ENCODE results near the gene NDUFB3. TPM values are rescaled to one million over a fixed set of nuclear protein-coding genes. Genes with fewer than 3 reads are reported as not detected.
"Not testable (repeated sequence)": the region's sequence is repeated elsewhere in the genome, so short reads cannot be mapped to it uniquely, and the experiment has no call there.

NDUFB3 gene
- total RNA-seq, 1 donor from 2014 or later = 73.9 TPM

DNA sequence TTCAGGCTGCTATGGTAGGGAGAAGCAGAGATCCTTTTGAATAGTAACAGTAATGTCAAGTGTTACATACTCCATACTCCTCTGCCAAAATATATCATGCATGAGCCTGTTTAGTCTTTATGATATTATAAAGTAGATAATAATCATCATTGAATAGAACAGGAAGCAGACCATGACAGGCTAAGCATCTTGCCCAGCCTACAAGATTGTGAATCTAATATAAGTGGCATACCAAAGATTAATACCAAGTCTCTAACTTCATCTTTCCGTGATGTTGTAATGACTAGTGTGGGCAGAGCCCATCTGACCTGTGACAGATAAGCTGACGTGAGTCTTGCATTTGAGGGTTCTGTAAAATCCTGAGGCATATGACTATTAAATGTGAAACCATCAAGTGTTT, 13.1 kb downstream of the NDUFB3 start:
- DNase-seq (ENCODE audit: extremely low read depth, low read depth, low spot score) = no peak

DNA sequence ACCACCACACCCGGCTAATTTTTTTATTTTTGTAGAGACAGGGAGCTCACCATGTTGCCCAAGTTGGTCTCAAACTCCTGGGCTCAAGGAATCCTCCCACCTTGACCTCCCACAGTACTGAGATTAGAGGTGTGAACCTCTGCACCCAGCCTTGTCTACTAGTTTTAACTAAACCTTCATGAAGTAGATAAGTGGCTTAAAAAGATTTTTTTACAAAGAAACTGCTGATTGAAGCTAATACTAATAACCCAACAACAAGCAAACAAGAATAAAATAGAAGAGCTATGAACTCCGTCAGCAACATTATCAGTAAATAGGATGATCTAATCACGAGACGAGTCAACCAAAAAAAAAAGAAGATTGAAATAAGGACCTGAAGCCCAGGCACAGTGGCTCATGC, 18.8 kb downstream of the NDUFB3 start:
- no peak for DNase-seq (ENCODE audit: extremely low read depth, low read depth, low spot score)

DNA sequence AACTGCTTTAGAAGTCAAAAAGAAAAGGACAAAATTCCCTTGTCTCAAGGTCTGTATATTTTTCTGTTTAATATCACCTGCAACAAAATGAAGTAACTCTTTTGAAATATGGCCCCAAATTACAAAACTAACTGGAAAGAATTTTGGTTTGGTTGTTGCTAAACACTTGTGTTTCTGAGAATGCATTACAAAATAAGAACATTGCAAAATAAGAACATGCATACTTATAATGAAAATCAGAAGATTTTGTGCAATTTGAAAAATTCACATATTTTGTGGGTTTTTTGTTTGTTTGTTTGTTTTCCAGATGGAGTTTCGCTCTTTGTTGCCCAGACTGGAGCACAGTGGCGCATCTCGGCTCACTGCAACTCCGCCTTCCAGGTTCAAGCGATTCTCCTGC, 21.8 kb downstream of the NDUFB3 start:
- no peak for DNase-seq (ENCODE audit: extremely low read depth, low read depth, low spot score)

DNA sequence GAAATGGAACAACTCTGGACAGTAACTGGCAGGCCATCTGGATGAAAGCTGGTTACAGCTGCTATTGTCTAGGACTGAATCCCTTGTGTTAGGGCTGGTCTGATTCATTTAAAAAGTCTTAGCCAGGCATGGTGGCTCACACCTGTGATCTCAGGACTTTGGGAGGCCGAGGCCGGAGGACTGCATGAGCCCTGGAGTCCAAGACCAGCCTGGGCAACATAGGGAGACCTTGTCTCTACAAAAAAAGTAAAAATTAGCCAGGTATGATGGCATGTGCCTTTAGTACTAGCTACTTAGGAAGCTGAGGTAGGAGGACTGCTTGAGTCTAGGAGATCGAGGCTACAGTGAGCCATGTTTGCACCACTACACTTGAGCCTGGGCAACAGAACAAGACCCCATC, 28.7 kb downstream of the NDUFB3 start:
- no peak for DNase-seq (ENCODE audit: extremely low read depth, low read depth, low spot score)

DNA sequence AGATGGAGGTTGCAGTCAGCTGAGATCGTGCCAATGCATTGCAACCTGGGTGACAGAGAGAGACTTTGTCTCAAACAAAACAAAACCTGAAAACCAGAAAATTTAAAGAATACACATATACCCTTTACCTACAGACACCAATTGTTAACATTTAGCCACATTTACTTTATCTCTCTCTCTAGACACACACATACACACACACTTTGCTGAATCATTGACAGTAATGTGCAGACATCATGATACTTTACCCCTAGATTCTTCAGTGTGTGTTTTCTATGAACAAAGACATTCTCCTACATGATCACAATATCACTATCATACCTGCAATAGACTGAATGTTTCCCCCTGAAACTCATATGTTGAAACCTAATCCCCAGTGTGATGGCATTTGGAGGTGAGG, 34.0 kb downstream of the NDUFB3 start:
- DNase-seq (ENCODE audit: extremely low read depth, low read depth, low spot score) = no peak

DNA sequence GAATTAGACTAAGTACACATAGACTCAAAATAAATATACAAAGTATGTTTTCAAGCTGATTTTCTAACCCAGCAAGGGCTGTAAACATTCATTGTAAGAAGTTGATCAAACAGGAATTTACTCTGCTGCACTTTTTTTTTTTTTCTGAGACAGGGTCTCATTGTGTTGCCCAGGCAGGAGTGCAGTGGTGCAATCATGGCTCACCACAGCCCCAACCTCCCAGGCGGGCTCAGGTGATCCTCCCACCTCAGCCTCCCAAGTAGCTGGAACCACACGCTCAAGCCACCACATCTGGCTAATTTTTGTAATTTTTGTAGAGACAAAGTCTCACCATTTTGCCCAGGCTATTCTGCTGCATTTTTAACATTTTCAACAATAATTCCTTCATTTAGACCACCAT, 35.8 kb downstream of the NDUFB3 start:
- DNase-seq (ENCODE audit: extremely low read depth, low read depth, low spot score) = no peak

DNA sequence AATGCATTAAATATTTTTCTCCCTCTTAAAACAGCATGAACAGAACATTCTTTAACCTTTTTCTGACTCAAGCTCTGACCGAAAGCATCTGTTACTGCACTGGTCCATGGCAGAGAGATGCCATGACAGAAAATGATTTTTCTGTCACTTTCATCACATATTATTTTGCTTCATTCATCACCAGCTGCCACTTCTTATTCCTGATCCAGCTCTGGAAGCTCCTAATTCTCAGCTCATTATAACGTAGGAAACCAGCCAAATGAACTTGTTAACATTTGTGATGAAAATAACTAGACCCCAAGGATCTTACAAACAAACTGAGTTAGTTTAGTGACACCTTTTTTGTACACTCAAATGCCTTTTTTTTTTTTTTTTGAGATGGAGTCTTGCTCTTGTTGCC, 36.5 kb downstream of the NDUFB3 start:
- no peak for DNase-seq (ENCODE audit: extremely low read depth, low read depth, low spot score)

DNA sequence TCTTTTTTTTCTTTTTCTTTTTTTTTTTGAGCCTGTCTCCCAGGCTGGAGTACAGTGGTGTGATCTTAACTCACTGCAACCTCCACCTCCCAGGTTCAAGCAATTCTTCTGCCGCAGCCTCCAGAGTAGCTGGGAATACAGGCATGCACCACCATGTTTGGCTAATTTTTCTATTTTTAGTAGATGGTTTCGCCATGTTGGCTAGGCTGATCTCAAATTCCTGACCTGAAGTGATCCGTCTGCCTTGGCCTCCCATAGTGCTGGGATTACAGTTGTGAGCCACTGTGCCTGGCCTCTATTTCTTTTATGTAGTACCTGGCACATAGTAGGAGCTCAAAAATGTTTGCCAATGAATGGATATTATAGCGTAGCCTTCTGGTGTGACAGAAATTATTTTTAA, 37.4 kb downstream of the NDUFB3 start:
- no peak for DNase-seq (ENCODE audit: extremely low read depth, low read depth, low spot score)

DNA sequence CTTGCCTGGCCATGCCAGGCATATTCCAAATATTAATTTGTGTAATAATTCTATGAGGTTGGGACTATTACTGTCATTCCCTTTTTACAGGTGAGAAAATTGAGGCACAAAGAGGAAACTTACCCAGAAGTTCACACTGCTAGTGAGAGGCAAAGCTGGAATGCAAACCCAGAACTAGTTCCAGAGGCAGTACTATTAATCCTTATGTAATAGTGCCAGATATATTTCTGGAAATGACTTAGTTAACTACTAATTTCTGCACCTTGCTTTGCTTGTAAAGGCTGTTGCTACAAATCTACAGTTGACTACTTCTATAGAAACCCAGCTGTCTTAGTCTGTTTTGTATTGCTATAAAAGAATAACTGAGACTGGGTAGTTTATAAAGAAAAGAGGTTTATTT, 38.8 kb downstream of the NDUFB3 start:
- DNase-seq (ENCODE audit: extremely low read depth, low read depth, low spot score) = no peak

DNA sequence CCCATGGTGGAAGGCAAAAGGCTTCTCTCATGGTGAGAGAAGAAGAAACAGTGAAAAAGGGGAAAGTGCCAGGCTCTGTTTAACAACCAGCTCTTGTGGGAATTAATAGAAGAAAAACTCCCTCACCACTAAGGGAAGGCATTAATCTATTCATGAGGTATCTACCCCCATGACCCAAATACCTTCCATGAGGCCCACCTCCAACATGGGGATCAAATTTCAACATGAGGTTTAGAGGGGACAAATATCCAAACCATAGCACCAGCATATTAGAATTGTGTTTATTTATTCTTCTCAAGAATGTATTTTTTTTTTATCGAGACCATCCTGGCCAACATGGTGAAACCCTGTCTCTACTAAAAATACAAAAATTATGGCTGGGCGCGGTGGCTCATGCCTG, 39.3 kb downstream of the NDUFB3 start:
- no peak for DNase-seq (ENCODE audit: extremely low read depth, low read depth, low spot score)

DNA sequence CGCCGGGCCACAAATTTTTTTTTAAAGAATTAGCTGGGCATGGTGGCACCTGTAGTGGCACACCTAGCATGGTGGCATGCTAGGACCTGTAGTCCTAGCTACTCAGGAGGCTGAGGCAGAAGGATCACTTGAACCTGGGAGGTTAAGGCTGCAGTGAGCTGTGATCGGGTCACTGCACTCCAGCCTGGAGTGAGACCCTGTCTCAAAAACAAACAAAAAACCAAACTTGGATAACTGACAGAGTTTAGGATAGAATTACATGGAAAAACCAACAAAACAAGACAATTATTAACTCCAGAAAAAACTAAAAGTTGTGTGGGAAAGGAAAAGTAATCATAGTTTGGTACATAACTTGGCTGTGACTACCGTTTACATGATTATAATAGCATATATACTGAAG, 42.5 kb downstream of the NDUFB3 start:
- DNase-seq (ENCODE audit: extremely low read depth, low read depth, low spot score) = no peak

DNA sequence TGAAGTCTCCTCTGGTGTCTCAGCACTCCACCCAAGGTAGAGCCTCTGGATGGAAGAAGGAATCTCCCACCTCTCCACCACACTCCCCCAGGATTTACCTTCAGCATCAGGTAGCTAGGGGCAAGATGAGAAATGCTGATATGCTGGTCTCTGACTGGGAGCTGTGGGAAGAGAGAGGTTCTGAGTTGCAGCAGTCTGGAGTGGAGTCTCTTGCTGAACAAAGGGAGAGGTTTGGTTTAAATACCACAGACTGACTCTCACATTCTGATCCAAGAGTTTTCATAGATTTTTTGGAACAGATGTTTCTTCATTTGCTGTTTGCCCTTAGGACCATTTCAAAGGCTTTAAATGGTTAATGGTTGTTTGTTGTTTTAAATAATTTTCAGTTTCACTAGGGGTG, 43.0 kb downstream of the NDUFB3 start:
- no peak for DNase-seq (ENCODE audit: extremely low read depth, low read depth, low spot score)

DNA sequence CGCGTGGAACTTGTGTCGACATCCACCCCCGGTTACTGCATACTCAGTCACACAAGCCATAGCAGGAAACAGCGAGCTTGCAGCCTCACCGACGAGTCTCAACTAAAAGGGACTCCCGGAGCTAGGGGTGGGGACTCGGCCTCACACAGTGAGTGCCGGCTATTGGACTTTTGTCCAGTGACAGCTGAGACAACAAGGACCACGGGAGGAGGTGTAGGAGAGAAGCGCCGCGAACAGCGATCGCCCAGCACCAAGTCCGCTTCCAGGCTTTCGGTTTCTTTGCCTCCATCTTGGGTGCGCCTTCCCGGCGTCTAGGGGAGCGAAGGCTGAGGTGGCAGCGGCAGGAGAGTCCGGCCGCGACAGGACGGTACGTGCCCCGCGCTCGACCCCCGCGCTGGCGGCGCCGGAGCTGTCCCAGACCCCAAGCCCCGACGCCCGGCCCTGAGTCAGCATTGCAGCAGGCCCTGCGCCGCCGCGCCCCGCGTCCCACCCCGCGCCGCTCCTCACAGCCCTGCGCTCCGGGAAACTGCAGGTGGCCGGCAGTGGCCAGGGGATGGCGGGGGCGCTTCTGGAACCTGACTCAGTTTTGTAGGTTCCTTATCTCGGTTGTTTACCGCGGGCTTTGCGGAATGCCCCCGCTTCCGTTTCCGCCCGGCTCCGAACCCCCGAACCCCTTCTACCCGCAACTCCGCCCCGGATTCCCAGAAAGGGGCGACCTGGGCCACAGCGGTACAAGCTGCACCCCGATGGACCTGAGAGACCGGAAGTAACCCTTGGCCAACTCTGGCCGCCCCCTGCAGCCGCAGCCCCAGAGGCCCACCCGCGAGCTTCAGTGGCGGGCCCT, 44.5 kb downstream of the NDUFB3 start, which contains the start of gene CFLAR:
Gene CFLAR (plus strand): TSS at position 50 of the 844 bp plus-strand sequence. CDS start 13,702 bp downstream, outside the sequence.
- no peak for DNase-seq (ENCODE audit: extremely low read depth, low read depth, low spot score)

DNA sequence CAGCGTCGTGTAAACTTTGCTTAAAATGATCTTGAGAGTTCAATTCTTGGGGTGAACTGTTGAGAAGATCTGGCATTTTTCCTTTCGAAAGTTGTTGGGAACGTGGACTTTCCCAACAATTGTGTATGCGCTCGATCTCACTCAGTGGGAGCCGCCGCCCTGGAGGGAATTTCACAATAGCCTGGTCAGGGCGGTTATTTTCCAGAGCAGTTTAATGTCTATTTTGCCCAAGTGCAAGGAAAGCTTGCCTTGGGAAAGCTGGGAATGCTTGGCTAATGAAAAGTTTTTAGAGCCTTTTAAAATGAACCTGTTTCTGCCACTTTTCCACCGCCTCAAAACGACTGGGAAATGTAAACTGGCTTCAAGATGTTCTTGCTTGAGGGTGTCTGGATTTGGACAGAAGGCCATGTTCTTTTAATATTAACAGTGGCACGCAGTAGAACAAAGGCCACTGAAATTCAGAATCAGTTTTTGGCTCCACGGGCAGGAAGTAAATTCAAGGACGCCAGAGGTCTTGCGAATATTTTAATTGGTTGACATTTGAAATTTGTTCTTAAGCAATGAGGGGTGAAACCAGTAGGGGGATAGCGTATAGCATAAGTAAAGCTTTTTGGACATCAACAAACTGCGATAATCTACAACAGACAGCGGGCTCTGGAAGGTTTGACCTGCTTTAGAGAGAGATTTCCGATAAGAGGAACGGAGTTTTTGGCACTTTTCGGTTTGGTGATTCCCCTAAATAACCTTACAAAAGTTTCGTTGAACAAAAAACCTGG, 45.3 kb downstream of the NDUFB3 start:
- DNase-seq (ENCODE audit: extremely low read depth, low read depth, low spot score) = peak; percentile 77

DNA sequence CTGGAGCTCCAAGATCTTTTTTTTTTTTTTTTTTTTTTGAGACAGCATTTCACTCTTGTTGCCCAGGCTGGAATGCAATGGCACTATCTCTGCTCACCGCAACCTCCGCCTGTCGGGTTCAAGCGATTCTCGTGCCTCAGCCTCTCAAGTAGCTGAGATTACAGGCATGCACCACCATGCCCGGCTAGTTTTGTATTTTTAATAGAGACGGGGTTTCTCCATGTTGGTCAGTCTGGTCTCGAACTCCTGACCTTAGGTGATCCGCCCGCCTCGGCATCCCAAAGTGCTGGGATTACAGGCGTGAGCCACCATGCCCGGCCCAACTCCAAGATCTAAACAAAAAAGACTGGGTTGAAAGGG, 45.9 kb downstream of the NDUFB3 start:
- not testable (repeated sequence) for DNase-seq (ENCODE audit: extremely low read depth, low read depth, low spot score)

DNA sequence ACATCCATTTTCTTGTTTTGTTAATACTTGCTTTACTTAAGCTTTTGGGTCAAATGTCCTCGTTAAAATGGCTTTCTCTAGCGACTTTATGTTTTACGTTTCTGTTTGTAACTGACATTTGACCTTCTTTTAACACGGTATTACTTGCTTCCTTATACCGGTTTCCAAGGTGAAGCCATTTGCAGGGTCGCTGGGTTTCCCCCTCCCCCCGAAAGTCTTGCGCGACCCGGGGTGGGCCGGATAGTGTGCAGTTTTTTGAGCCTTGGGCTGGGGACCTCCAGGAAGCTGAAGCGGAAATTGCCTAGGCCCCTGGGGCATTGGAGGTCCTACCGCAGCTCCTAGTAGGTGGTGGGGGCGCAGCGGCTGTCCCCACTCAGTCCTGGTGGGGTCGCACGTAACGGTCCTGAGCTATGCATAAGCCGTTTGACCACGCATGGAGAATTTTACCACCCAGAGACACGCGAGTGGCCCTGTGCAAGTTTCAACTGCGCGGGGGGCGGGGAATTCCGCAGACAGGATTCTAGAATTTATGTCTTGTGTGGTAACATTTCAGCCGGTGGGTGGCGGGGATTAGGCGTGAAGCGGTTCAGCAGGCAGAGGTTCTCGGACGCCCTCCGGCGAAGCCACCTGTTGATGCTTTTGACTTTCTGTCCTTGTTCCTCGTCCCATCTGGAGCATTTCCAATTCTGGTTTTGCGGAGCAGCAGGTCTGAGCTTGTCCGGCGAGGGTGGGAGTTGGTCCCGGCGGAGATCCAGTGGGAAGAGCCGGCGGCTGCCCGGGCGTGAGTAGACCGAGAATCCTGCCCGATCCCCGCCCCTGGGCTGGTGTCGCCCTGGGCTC, 46.5 kb downstream of the NDUFB3 start:
- no peak for DNase-seq (ENCODE audit: extremely low read depth, low read depth, low spot score)

DNA sequence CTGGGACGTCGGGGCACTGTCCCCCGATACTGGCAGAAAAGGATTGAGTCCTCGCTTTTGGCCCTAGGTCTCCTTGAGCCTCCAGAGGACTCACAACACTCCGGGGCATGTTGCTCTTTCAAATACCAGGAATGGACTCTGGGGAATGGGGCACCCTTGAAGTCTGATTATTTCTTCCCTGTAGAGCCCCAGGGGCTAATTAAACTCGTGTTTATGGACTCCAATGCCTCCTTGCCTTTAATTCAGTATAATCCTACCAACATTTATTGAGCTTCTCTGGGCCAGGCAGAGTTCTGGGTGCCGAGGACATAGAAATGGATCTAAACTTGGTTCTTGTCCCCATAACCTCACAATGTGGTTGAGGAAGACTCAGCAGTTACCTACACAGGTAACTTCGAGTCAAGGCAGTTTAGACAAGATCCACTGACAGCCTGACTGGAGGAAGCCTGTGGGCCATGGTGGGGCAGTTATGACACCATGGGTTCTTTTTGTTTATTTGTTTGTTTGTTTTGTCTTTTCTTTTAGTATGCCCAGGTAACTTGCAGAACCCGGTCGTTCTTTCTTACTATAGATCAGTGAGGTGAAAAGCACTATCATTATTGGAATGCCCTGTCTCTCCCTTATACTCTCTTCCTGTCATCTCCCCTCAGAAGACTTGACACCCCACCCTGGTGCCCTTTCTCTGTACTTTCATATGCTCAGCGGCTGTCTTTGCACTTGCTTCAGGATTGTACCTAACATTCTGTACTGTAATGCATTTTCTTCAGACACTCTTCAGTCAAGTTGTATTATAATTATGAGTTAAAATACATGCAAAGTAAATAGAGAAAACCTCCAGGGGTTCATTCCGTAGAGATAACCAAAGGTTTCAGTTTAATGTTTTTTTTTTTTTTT, 47.4 kb downstream of the NDUFB3 start:
- no peak for DNase-seq (ENCODE audit: extremely low read depth, low read depth, low spot score)

DNA sequence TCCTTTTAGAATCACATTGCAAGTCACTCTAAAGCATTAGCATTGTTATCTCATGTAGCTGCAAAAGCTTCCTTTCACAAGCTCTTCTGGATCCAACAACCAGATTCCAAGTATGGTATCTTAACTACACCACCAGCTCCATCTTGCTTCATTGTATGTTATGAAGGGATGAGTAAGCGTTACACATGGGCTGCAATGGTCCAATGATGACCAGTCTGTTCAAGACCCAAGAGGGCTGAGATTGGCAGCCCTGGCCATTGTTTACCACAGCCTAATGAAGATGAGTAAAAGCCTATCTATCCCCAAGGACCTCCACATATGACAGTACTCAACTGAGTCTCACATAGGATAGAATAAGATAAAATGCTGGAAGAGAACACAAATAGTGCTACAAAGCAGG, 50.5 kb downstream of the NDUFB3 start:
- DNase-seq (ENCODE audit: extremely low read depth, low read depth, low spot score) = no peak

DNA sequence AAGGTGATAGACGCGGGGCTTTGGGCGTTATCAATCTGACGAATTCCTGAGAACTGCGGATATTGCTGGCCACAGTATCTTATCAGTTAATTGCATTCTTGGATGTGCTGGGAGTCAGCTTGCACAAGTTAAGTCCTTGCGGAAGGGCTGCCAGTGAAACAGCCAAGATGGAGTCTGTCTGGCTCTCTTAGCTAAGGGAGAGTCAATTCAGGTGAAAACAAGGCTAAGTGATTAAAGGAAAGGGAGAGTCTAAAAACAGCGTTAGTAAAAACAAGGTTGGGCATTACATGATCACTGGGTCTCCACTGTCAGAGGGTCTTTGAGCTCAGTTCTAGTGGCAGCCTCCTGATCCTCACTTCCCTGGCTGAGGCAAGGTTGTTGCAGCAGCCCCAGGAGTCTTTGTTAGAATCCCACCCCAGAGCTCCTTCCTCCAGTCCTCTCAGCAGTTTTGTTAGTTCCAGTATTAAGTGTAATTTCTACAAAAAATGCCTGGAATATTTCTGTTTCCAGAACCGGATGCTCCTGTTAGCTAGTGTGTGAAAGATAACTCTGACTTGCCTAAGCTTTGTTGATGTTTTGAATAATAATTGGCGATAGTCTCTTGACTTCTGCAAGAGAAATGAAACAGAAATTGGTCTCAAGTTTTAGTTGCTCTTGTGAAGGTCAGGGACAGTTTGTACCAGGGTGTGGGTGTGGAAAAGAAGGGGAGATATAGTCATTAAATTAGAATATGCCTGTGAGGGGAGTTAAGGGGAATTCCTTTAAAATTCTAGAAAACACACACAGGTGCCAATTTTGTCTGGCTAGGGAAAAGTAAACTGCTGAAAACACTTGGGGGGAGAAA, 54.7 kb downstream of the NDUFB3 start:
- DNase-seq (ENCODE audit: extremely low read depth, low read depth, low spot score) = peak; percentile 71

Data from glomerular endothelial cell (primary cell).